NCI-H2029 treated with DMSO at 0.1 percent for 48 hours (cell line): ENCODE measurements around the gene ZNF599.
"Not testable (repeated sequence)": the region's sequence is repeated elsewhere in the genome, so short reads cannot be mapped to it uniquely, and the experiment has no call there.

Experiments
- DNase-seq: peaks from one replicate; lab custom pipeline; 2025; lab: John Stamatoyannopoulos, UW

The ZNF599 gene

DNA sequence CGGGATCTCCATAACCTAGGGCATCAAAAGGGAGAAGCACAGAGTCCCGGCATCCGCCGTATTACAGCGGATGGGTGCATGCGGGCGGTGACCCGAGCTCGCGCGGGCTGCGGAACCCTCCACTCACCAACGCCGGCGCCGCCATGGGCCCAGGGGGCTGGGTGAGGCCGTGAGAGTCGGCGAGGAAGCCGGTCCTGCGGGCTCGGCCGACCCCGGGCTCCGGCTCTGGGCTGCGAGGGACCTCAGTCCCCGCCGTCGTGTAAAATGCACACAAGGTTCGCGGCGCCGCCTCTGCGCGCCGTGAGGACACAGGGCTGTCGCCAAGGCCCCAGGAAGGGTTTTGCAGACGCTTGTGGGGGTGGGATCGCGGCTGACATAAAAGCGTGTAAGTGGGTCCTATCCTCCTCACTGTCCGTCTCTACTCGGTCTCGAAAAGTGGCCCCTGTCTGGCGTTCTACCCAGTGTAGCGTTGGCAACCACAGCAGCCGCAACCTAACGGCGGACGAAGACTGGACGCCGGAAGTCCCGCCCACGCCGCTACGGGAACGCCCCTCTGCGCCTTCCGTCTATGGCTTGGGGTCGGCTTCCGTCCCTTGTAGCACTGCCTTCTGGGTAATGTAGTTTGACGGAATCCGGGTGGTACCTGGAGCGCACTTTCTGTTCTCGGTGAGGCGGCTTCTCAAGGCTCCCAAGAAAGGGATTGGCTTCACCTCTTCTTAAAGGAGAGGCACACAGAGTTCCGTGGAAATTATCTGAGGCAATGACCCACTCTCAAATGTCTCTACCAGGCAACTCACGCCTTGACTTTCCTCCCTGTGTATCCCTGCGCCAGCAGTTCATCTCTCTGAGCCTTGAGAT, at the start of gene ZNF599:
Gene ZNF599 (minus strand): TSS at position 519 of the 858 bp plus-strand sequence. CDS start 374 bp downstream, at position 145.
- peak; percentile 64 for DNase-seq

GRCh38 chr19:34818270-34818669, 45.3 kb upstream of the ZNF599 start:
- DNase-seq, result no peak

- DNase-seq, result no peak
These were observed 43.7 kb upstream of the ZNF599 start for GRCh38 chr19:34816708-34817107.

DNA sequence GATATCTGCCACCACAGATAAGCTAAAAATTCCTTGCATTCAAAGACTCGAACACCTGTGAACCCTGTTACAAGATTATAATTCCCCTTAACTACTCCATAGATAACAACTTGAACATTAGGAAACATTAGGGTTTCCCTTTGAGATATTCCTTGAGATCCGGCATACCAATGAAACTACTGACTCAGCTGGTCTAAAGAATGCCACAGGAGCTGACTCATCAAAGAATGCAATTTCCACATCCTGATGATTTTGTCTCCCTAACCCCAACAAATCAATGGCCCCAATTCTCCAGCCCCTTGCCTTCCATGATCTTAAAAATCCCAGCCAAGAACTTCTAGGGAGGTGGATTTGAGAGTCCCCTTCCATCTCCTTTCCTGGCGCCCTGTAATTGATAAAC, 35.6 kb upstream of the ZNF599 start:
- no peak for DNase-seq

- no peak for DNase-seq
These were observed 34.2 kb upstream of the ZNF599 start for GRCh38 chr19:34806976-34807860.

GRCh38 chr19:34804115-34804514, 31.1 kb upstream of the ZNF599 start:
- no peak for DNase-seq

- DNase-seq, result not testable (repeated sequence)
These were observed 23.9 kb upstream of the ZNF599 start for GRCh38 chr19:34796953-34797352.

GRCh38 chr19:34794066-34794960, 21.3 kb upstream of the ZNF599 start:
- no peak for DNase-seq

DNA sequence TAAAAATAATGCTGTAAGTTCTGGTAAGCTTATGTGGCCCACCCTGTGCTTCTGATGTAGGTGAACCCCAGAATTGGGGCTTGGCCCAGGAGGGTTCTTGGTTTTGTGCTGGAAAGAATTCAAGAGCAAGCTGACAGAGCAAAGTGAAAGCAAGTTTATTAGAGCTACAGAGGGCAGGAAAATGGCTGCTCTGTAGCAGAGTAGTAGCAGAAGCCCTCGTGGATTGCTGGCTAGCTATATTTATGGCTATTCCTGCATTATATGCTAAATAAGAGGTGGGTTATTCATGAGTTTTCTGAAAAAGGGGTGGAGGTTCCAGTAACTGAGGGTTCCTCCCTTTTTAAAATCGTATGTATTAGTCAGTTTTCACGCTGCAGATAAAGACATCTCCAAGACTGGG, 20.6 kb upstream of the ZNF599 start:
- DNase-seq, result no peak

GRCh38 chr19:34788074-34788473, 15.1 kb upstream of the ZNF599 start:
- DNase-seq, result no peak

DNA sequence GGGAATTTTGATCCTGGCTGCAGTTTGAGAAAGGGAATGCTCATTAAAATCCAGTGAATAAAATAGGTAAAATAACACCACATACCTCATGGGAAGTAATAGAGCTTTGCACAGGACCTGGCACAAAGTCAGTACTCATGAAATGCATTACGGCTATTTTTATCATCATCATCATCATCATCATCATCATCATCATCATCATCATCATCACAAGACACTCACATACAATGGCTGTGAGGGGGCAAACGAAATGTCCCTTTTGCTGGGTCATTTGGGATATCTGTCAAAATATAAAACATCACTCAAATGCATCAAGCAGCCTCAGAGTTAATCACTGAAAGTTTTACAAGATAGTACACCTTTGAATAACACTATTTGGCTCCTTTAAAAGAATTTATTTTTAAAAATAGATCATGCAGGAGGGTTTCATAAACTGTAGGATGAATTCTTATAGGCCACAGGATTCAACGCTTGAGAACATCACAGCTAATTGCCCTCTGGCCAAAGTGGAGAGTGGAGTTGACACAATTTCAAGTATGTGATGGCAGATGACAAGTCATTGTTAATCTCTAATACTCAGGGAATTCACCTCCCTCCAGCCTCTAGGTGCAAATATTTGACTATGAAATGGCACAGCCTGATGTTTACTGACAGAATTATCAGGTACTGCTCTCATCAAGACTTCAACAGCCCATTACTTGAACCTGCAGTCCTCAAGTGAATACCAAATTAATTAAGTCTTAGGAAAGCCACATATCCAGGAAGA, 14.2 kb upstream of the ZNF599 start:
- no peak for DNase-seq

DNA sequence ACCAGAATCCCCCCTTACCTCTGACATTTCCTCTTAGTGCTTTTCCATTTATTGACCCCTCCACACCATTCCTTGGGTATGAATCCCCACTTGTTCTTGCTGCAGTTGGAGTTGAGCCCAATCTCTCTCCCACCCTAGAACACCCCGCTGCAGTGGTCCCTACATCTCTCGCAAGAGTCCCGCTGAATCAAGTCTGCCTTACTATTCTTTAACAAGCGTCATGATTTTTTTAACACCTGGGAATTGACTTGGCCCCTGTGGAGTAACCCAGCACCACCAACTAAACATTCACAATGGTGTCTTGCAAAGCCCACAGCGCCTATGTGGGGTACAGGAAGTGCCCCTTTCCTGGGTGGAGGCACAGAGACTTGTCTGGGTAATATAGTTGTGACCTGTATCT, 13.2 kb upstream of the ZNF599 start:
- no peak for DNase-seq

- no peak for DNase-seq
These were observed 6.6 kb upstream of the ZNF599 start for GRCh38 chr19:34779652-34780051.

GRCh38 chr19:34778342-34778741, 5.3 kb upstream of the ZNF599 start:
- DNase-seq, result no peak

DNA sequence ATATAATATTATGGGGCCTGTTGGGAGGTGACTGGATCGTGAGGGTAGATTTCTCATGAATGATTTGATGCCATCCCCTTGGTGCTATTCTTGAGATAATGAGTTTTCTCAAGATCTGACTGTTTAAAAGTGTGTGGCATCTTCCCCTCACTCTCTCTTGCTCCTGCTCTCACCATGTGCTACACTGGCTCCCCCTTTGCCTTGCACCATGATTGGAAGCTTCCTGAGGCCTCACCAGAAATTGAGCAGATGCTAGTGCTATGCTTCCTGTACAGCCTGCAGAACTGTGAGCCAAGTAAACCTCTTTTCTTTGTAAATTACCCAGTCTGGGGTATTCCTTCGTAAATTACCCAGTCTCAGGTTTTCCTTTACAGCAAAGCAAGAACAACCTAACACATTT, 1.8 kb upstream of the ZNF599 start:
- no peak for DNase-seq

- no peak for DNase-seq
These were observed 495 bp upstream of the ZNF599 start for GRCh38 chr19:34773555-34773864.

DNA sequence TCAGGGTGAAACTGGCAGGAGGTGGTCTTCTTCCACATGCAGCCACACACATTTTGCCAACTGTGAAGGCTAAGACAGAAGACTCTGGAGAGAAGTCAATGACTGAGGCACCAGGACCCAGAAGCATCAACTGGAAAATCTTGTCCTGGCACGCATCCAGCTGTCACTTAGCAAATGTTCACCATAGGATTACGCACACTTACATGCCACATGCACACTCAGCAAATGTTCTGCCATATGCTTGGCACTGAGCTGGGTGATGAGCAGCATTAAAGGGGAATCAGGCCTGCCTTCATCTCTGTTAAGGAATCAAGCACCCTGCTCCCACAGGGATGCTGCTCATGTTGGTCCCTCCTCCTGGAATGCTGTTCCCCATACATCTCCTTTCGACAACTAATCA, 5.1 kb downstream of the ZNF599 start:
- DNase-seq, result no peak

GRCh38 chr19:34766386-34766785, 6.6 kb downstream of the ZNF599 start:
- DNase-seq, result no peak

DNA sequence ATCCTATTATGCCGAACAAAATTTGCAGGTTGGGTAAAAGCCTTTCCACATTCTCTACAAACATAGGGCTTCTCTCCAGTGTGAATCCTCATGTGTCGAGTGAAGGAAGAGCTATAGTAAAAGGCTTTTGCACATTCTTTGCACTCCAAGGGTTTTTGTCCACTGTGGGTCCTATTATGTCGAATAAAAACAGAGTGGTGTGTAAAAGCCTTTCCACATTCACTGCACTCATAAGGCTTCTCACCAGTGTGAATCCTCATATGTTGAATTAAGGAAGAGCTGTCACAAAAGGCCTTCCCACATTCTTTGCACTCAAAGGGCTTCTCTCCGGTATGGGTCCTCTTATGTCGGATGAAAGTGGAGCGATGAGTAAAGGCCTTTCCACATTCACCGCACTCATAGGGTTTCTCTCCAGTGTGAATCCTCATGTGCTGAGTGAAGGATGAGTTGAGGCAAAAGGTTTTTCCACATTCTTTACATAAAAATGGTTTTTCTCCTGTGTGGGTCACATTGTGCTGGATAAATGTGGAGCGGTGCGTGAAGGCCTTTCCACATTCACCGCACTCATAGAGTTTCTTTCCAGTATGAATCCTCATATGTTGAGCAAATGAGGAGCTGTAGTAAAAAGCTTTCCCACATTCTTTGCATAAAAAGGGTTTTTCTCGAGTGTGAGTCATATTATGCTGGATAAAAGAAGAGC, 13.6 kb downstream of the ZNF599 start:
- no peak for DNase-seq

- DNase-seq, result no peak
These were observed 15.6 kb downstream of the ZNF599 start for GRCh38 chr19:34757441-34757840.
